HEK293 (cell line): Measurements from ENCODE around the gene NCOA3.

Experiments used
- CTCF ChIA-PET: fragments of 350-600 bp; formaldehyde crosslinking; extraction: SDS; loops from one replicate; lab custom pipeline; 2021; ENCODE audit warnings: antibody characterized with exemption; lab: Yijun Ruan, JAX
- POLR2A ChIA-PET: fragments of 300-600 bp; formaldehyde crosslinking; extraction: SDS; loops from one replicate; lab custom pipeline; 2020; ENCODE audit warnings: antibody characterized with exemption, inconsistent platforms; lab: Yijun Ruan, JAX
- H3K27ac ChIP-seq: fragments of 200-500 bp; sonication (Bioruptor generic); 2 replicates; pipeline ENCODE4 v1.5.1; 2014; ENCODE audit warnings: low read depth, low read length, control low read depth, inconsistent platforms; ENCODE audit errors: extremely low read depth
- H3K36me3 ChIP-seq, 2 experiments: fragments of 200-500 bp in 1 of 2; sonication (Bioruptor generic) in 1 of 2; 1 replicate in 1 of 2; 2 replicates in 1 of 2; pipeline ENCODE4 v1.5.1; 2014 to 2017; ENCODE audit warnings: inconsistent platforms in 2 of 2, low read length in 2 of 2; ENCODE audit not compliant: control insufficient read depth in 2 of 2, insufficient read depth in 1 of 2
- H3K4me1 ChIP-seq: fragments of 200-500 bp; sonication (Bioruptor generic); 2 replicates; pipeline ENCODE4 v1.5.1; 2014; ENCODE audit warnings: mild to moderate bottlenecking, low read length, inconsistent platforms; ENCODE audit not compliant: control insufficient read depth, insufficient read depth
- H3K4me3 ChIP-seq: 2 replicates; pipeline ENCODE4 v1.5.1; 2011; ENCODE audit warnings: low read depth, mild to moderate bottlenecking, control low read depth, low read length, moderate library complexity
- H3K9me3 ChIP-seq: fragments of 200-500 bp; sonication (Bioruptor generic); 2 replicates; pipeline ENCODE4 v1.5.1; 2014; ENCODE audit warnings: low read depth, low read length, inconsistent platforms; ENCODE audit not compliant: control insufficient read depth, insufficient read depth
- ATF2 ChIP-seq: fragments of 450-650 bp; formaldehyde crosslinking; IDR thresholded peaks from 2 replicates; pipeline ENCODE4 v1.5.1; 2016; ENCODE audit warnings: missing biosample characterization, missing genetic modification characterization, low read depth
- PBX3 ChIP-seq: sonication (generic); formaldehyde crosslinking; IDR thresholded peaks from 2 replicates; pipeline ENCODE4 v1.8.1; 2022; ENCODE audit warnings: mild to moderate bottlenecking, moderate library complexity, missing genetic modification reagents
- PRDM6 ChIP-seq: fragments of 450-650 bp; formaldehyde crosslinking; IDR thresholded peaks from 2 replicates; pipeline ENCODE4 v1.5.1; 2017; ENCODE audit warnings: missing biosample characterization, missing genetic modification characterization
- SCRT2 ChIP-seq: fragments of 450-650 bp; formaldehyde crosslinking; IDR thresholded peaks from 2 replicates; pipeline ENCODE4 v1.5.1; 2016; ENCODE audit warnings: missing biosample characterization, missing genetic modification characterization
- ZBTB17 ChIP-seq: fragments of 450-650 bp; formaldehyde crosslinking; IDR thresholded peaks from 2 replicates; pipeline ENCODE4 v1.5.1; 2016; ENCODE audit warnings: missing biosample characterization, missing genetic modification characterization
- ZNF138 ChIP-seq: fragments of 450-650 bp; formaldehyde crosslinking; IDR thresholded peaks from 2 replicates; pipeline ENCODE4 v1.5.1; 2016; ENCODE audit warnings: missing biosample characterization, missing genetic modification characterization, borderline replicate concordance
- ZNF362 ChIP-seq: fragments of 450-650 bp; formaldehyde crosslinking; IDR thresholded peaks from 2 replicates; pipeline ENCODE4 v1.5.1; 2016; ENCODE audit warnings: missing biosample characterization, missing genetic modification characterization
- ZNF488 ChIP-seq: fragments of 450-650 bp; formaldehyde crosslinking; IDR thresholded peaks from 2 replicates; pipeline ENCODE4 v1.5.1; 2016; ENCODE audit warnings: missing biosample characterization, missing genetic modification characterization
- ZNF518A ChIP-seq: fragments of 450-650 bp; formaldehyde crosslinking; conservative IDR thresholded peaks from 2 replicates; pipeline ENCODE4 v1.5.1; 2016; ENCODE audit warnings: low read depth, missing biosample characterization, missing genetic modification characterization
- ZNF521 ChIP-seq: fragments of 450-650 bp; formaldehyde crosslinking; IDR thresholded peaks from 2 replicates; pipeline ENCODE4 v1.5.1; 2017; ENCODE audit warnings: missing biosample characterization, mild to moderate bottlenecking, missing genetic modification characterization
- ZNF549 ChIP-seq: fragments of 450-650 bp; IDR thresholded peaks from 2 replicates; pipeline ENCODE4 v1.5.1; 2018; ENCODE audit warnings: missing biosample characterization, missing genetic modification characterization, mild to moderate bottlenecking, inconsistent platforms, moderate library complexity
- ZNF624 ChIP-seq: fragments of 450-650 bp; formaldehyde crosslinking; IDR thresholded peaks from 2 replicates; pipeline ENCODE4 v1.5.1; 2017; ENCODE audit warnings: missing biosample characterization, missing genetic modification characterization
- ZNF777 ChIP-seq: fragments of 450-650 bp; formaldehyde crosslinking; IDR thresholded peaks from 2 replicates; pipeline ENCODE4 v1.5.1; 2017; ENCODE audit warnings: missing biosample characterization, missing genetic modification characterization, borderline replicate concordance
- ZXDB ChIP-seq: fragments of 450-650 bp; formaldehyde crosslinking; IDR thresholded peaks from 2 replicates; pipeline ENCODE4 v1.5.1; 2016; ENCODE audit warnings: missing biosample characterization, missing genetic modification characterization

Gene NCOA3

GRCh38 chr20:47557218-47557617, 55.5 kb downstream of the NCOA3 start:
- CTCF ChIA-PET: interaction anchor here (1.3 kb wide), 1 partner anchor 173 kb away, joined by 4 read pairs; no protein-coding TSS in a partner anchor
- TF ChIP-seq PBX3 (no peak), ZXDB (no peak), ZNF518A (tag by site-specific recombination) (no peak), ZNF138 (tag by site-specific recombination) (no peak), PRDM6 (tag by site-specific recombination) (peak; percentile 19; the same call in 1 of the 2 replicates), ZNF777 (tag by site-specific recombination) (no peak), SCRT2 (0 out of 2 replicates have a peak, but pooled peaks have one; percentile 47)
- POLR2A ChIA-PET: interaction anchor here (0.6 kb wide), 2 partner anchors 25 to 55 kb away, joined by 4 to 10 read pairs; no protein-coding TSS in a partner anchor
- no peaks in the 10 kb centered on the region for H3K36me3 ChIP-seq
- H3K27ac ChIP-seq: no peak overlapping the region
- no peaks in the 10 kb centered on the region for H3K9me3 ChIP-seq
- peaks cover 3% of the 10 kb centered on the region for H3K4me1 ChIP-seq
- no peak overlapping the region for H3K4me3 ChIP-seq

GRCh38 chr20:47557791-47558190, 56.1 kb downstream of the NCOA3 start:
- TF ChIP-seq ATF2 (no peak), ZNF549 (tag by site-specific recombination) (no peak), ZNF362 (no peak), ZBTB17 (tag by site-specific recombination) (no peak), ZNF624 (tag by site-specific recombination) (no peak), ZNF521 (tag by site-specific recombination) (no peak), ZNF488 (tag by site-specific recombination) (no peak)
- no peak overlapping the region for H3K27ac ChIP-seq
- no peak overlapping the region for H3K4me3 ChIP-seq
- CTCF ChIA-PET: no interaction called here
- H3K4me1 ChIP-seq: peaks cover 3% of the 10 kb centered on the region
- POLR2A ChIA-PET: no interaction called here
- no peaks in the 10 kb centered on the region for H3K9me3 ChIP-seq
- H3K36me3 ChIP-seq: no peaks in the 10 kb centered on the region
